Measurements from ENCODE around the gene SGCD. TPM values are rescaled to one million over a fixed set of nuclear protein-coding genes. Genes with fewer than 3 reads are reported as not detected.

SGCD gene
- total RNA-seq, 4 donors from 2014 or later: 5.1 to 8.1 (median 6.5) TPM

- TF ChIP-seq, protein P1, sequence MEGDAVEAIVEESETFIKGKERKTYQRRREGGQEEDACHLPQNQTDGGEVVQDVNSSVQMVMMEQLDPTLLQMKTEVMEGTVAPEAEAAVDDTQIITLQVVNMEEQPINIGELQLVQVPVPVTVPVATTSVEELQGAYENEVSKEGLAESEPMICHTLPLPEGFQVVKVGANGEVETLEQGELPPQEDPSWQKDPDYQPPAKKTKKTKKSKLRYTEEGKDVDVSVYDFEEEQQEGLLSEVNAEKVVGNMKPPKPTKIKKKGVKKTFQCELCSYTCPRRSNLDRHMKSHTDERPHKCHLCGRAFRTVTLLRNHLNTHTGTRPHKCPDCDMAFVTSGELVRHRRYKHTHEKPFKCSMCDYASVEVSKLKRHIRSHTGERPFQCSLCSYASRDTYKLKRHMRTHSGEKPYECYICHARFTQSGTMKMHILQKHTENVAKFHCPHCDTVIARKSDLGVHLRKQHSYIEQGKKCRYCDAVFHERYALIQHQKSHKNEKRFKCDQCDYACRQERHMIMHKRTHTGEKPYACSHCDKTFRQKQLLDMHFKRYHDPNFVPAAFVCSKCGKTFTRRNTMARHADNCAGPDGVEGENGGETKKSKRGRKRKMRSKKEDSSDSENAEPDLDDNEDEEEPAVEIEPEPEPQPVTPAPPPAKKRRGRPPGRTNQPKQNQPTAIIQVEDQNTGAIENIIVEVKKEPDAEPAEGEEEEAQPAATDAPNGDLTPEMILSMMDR (IDR thresholded peaks at IDR 0.05; ENCODE audit: low read depth): no peak
These were observed 366.1 kb downstream of the SGCD start for GRCh38 chr5:156693113-156693512.

GRCh38 chr5:156694598-156694997, 367.6 kb downstream of the SGCD start:
- TF ChIP-seq, protein P1 (IDR thresholded peaks at IDR 0.05; ENCODE audit: low read depth): no peak

- TF ChIP-seq, protein P1 (IDR thresholded peaks at IDR 0.05; ENCODE audit: low read depth): no peak
These were observed 368.8 kb downstream of the SGCD start for GRCh38 chr5:156695774-156696173.

DNA sequence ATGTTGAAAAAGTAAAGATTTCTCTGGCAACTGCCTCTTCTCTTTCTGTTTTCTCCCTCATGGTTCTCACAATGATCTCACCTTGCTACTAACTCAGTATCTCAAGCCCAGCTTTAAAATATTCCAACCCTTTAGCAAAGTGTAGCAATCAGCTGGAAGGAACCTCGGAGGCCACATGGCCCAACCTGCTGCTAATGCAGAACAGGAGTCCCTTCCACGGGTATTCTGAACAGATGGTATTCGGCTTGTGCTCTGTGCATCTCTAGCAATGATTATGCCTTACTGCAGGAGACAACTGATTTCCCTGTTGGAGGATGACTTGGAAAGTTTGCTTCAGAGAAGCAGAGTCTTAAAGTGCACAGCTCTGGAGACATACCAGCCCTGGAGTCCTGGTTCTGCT, 371.4 kb downstream of the SGCD start:
- TF ChIP-seq, protein P1 (IDR thresholded peaks at IDR 0.05; ENCODE audit: low read depth): no peak

DNA sequence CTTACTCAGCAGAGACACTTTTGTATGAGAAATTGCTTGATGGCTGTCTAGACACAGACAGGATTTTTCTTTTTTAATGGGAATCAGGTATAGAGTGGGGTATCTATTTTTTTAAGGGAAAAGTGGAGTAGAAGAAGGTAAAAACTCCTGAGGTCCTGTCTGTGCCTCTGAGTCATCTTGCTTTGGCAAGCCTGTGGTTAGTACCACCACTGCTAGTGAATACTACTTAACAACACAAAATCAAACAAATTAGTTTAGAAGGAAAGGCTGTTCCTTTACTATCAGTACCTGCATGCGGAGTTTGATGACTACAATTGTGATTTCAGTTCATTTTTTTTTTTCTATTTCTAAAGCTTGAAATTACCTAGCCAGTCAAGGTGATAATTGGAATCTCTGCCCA, 372.2 kb downstream of the SGCD start:
- TF ChIP-seq, protein P1 (IDR thresholded peaks at IDR 0.05; ENCODE audit: low read depth): no peak

- TF ChIP-seq, protein P1 (IDR thresholded peaks at IDR 0.05; ENCODE audit: low read depth): no peak
These were observed 377.2 kb downstream of the SGCD start for GRCh38 chr5:156704139-156704538.

DNA sequence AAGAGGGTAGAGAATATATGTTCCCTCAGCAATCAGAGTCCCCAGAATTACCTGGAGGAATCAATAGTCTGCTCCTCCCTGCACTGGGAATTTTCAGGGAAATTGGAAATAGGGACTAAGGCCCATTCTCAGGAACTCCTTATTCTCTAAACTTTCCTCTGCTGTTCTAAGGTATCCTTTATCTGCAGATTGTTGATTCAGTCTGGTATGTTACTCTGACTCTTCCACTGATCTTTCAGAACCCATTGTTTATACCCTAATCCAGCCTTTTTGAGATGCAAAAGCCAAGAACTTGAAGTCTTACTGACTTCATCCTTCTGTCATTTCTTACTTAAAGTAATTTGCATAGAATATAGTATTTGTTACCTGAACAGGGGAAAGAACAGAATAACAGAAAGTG, 379.7 kb downstream of the SGCD start:
- TF ChIP-seq, protein P1 (IDR thresholded peaks at IDR 0.05; ENCODE audit: low read depth): no peak
